T-cell (primary cell): Measurements from ENCODE around the gene ADGRL3. TPM values are rescaled to one million over a fixed set of nuclear protein-coding genes. Genes with fewer than 3 reads are reported as not detected.

Experiments
- ATAC-seq, 4 experiments: fragments of 200-7000 bp in 3 of 4; fragments of 150-1000 bp in 1 of 4; cut with Tn5 transposase; replicated peaks in 1 of 4; 1 replicate in 3 of 4; 2 replicates in 1 of 4; pipeline ENCODE4 v1.10.0; 2021; ENCODE audit warnings: moderate library complexity in 3 of 4, mild to moderate bottlenecking in 2 of 4, moderate number of reproducible peaks in 1 of 4
- CTCF ChIA-PET, 2 donors: fragments of 300-600 bp; sonication (Branson Sonifier 250); formaldehyde crosslinking; loops; one replicate each; lab custom pipeline; 2022; ENCODE audit warnings: antibody characterized with exemption in 2 of 2; lab: Charles Lee
- POLR2A ChIA-PET, 2 donors: fragments of 300-600 bp; sonication (Branson Sonifier 250); formaldehyde crosslinking; loops; one replicate each; lab custom pipeline; 2022; ENCODE audit warnings: antibody characterized with exemption in 2 of 2; lab: Charles Lee
- DNase-seq, 35 experiments: peaks; one replicate each; pipeline versions ENCODE4 v3.0.0 to v3.0.0-alpha.2; 2013 to 2023
- H3K27ac ChIP-seq: one replicate; pipeline ENCODE4 v1.5.1; 2013; ENCODE audit warnings: low read length
- H3K27me3 ChIP-seq, 2 experiments: replicated peaks in 1 of 2; 1 replicate in 1 of 2; 2 replicates in 1 of 2; pipeline versions ENCODE4 v1.6.1 to v1.7.0; 2013; ENCODE audit warnings: low read length in 1 of 2, mixed read lengths in 1 of 2; ENCODE audit not compliant: control insufficient read depth in 2 of 2, insufficient read depth in 2 of 2; ENCODE audit errors: extremely low read depth in 1 of 2
- H3K36me3 ChIP-seq, 2 donors: 1 replicate in 1 of 2; 2 replicates in 1 of 2; pipeline versions ENCODE4 v1.6.1 to v1.7.0; 2013; ENCODE audit warnings: low read length in 1 of 2; ENCODE audit not compliant: control insufficient read depth in 2 of 2, insufficient read depth in 1 of 2; ENCODE audit errors: extremely low read depth in 1 of 2
- H3K4me1 ChIP-seq, 2 experiments: 1 replicate in 1 of 2; 2 replicates in 1 of 2; pipeline versions ENCODE4 v1.6.1 to v1.7.0; 2013; ENCODE audit warnings: low read length in 2 of 2, mixed read lengths in 1 of 2; ENCODE audit not compliant: insufficient read depth in 2 of 2, control insufficient read depth in 1 of 2; ENCODE audit errors: extremely low read depth in 1 of 2
- H3K4me3 ChIP-seq, 2 donors: 1 replicate in 1 of 2; 2 replicates in 1 of 2; pipeline versions ENCODE4 v1.5.1 to v1.7.0; 2013; ENCODE audit warnings: mild to moderate bottlenecking in 2 of 2, low read length in 1 of 2, moderate library complexity in 1 of 2; ENCODE audit not compliant: control insufficient read depth in 1 of 2; ENCODE audit errors: extremely low read depth in 1 of 2
- H3K9me3 ChIP-seq: 2 replicates; pipeline ENCODE4 v1.7.0; 2013
- H3K27ac Mint-ChIP-seq, 2 donors: one replicate each; pipeline ENCODE4 v1.8.0; 2020 to 2021; ENCODE audit warnings: mild to moderate bottlenecking in 2 of 2, mixed read lengths in 2 of 2
- H3K27me3 Mint-ChIP-seq, 2 donors: one replicate each; pipeline ENCODE4 v1.8.0; 2021 to 2022; ENCODE audit warnings: mixed read lengths in 2 of 2
- H3K36me3 Mint-ChIP-seq: one replicate; pipeline ENCODE4 v1.8.0; 2021; ENCODE audit warnings: mixed read lengths
- H3K4me1 Mint-ChIP-seq, 3 donors: one replicate each; pipeline ENCODE4 v1.8.0; 2020 to 2022; ENCODE audit warnings: mixed read lengths in 3 of 3, mild to moderate bottlenecking in 1 of 3
- H3K4me3 Mint-ChIP-seq, 3 donors: one replicate each; pipeline ENCODE4 v1.8.0; 2020 to 2022; ENCODE audit warnings: mild to moderate bottlenecking in 3 of 3, mixed read lengths in 3 of 3, moderate library complexity in 3 of 3
- H3K9me3 Mint-ChIP-seq, 3 donors: one replicate each; pipeline ENCODE4 v1.8.0; 2020 to 2022; ENCODE audit warnings: mixed read lengths in 3 of 3
- WGBS: methylation state at CpG from one replicate; pipeline ENCODE4 v1.1.5; 2013; ENCODE audit warnings: missing lambda C conversion rate; ENCODE audit not compliant: insufficient coverage; 5-methylcytosine and 5-hydroxymethylcytosine counted together
- total RNA-seq, 35 experiments: library from RNA in 6 of 35; stranded (reverse) in 6 of 35; fragments of 120-200 nt in 1 of 35; gene quantifications; one replicate each; pipeline versions ENCODE4 v1.2.1 to v1.2.4 and lab custom pipeline; 2013 to 2026

Gene ADGRL3
- total RNA-seq, 5 donors from 2014 or later (not counting 1 experiment from before 2014, with no cell fraction given): 0.09 TPM; not detected in 4

- no peaks in the 10 kb centered on the region for H3K27me3 Mint-ChIP-seq
- POLR2A ChIA-PET: interaction anchor here in 1 of 2 donors (0.6 kb wide), 1 partner anchor 50 kb away, joined by 3 read pairs; no protein-coding TSS in a partner anchor
- no peaks in the 10 kb centered on the region for H3K36me3 Mint-ChIP-seq
- H3K4me1 Mint-ChIP-seq: no peaks in the 10 kb centered on the region
- H3K9me3 ChIP-seq: no peaks in the 10 kb centered on the region
- CTCF ChIA-PET: no interaction called here
- H3K9me3 Mint-ChIP-seq: peaks cover 5 to 22% (median 7%) of the 10 kb centered on the region in 3 donors
- ATAC-seq: no peak
- no peaks in the 10 kb centered on the region for H3K36me3 ChIP-seq
- no peak for DNase-seq
- H3K4me3 ChIP-seq: no peak overlapping the region
- H3K27me3 ChIP-seq: no peaks in the 10 kb centered on the region
- no peak overlapping the region for H3K4me3 Mint-ChIP-seq
- no peaks in the 10 kb centered on the region for H3K4me1 ChIP-seq
- no peak overlapping the region for H3K27ac ChIP-seq
- no peak overlapping the region for H3K27ac Mint-ChIP-seq
Observed at GRCh38 chr4:61934198-61934597, 734.1 kb downstream of the ADGRL3 start.

DNA sequence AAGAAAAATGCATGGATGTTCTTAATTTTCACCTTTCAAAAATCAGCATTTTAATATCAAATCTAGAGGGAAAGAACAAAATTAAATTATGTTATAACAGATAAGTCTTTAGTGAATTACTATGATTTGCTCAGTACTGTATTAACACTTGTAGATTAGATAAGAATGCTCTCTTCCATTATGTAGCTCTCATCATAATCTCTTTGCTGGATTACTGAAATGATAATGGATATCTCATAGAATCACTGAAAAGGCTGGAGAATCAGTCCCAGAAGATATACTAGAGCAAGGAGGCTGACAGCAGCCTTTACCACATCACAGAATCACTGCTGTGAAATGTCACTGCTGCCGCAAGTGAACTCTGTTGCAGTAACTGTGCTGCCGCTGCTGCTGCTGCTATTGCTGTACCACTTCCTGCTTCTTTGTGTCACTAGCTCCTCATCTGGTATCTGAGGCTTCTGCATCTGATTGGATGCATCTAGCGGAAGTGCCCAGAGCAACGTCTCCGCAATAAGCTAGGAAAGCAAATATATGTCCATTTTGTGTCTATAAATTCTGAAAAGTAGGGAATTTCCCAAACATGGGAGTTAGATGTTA is 738.2 kb downstream of the ADGRL3 start:
- H3K27me3 Mint-ChIP-seq: no peaks in the 10 kb centered on the region
- POLR2A ChIA-PET: no interaction called here
- no peaks in the 10 kb centered on the region for H3K27me3 ChIP-seq
- H3K4me1 Mint-ChIP-seq: no peaks in the 10 kb centered on the region
- H3K27ac Mint-ChIP-seq: no peak overlapping the region
- peaks cover 3 to 18% (median 5%) of the 10 kb centered on the region in 3 donors for H3K9me3 Mint-ChIP-seq
- no peaks in the 10 kb centered on the region for H3K9me3 ChIP-seq
- H3K4me3 ChIP-seq: no peak overlapping the region
- ATAC-seq (peak in 2 of 4 experiments; percentile 57 to 58), DNase-seq (peak in 8 of 35 experiments; percentile 0 to 11 (median 2))
- 60% methylated on average over 2 of the region's 5 CpGs for WGBS
- no peak overlapping the region for H3K27ac ChIP-seq
- no peaks in the 10 kb centered on the region for H3K36me3 Mint-ChIP-seq
- no peaks in the 10 kb centered on the region for H3K36me3 ChIP-seq
- CTCF ChIA-PET: no interaction called here
- no peaks in the 10 kb centered on the region for H3K4me1 ChIP-seq
- no peak overlapping the region for H3K4me3 Mint-ChIP-seq

DNA sequence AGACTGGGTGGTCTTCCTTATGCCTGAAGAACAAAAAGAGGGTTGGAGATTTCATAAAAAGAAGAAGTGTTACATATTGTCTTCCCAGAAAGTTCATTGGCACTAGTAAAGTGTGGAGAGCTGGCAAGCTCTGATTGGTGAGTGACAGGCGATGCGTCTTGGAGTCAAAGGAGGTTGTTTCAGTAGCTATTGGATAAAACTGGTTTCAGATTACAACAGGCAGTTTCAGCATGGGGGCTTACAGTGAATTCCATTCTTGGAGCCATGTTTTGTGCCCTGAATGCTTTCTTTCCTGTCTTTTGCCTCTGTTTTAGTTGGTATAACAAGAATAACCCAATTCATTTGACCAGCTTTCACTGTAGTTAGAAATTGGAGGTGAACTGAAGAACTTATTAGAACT is 750.5 kb downstream of the ADGRL3 start:
- Mint-ChIP-seq H3K4me1 (no peaks in the 10 kb centered on the region), H3K27ac (no peak overlapping the region), H3K36me3 (no peaks in the 10 kb centered on the region), H3K9me3 (peaks cover 18 to 31% (median 21%) of the 10 kb centered on the region in 3 donors), H3K27me3 (no peaks in the 10 kb centered on the region), H3K4me3 (no peak overlapping the region)
- Histone ChIP-seq H3K27ac (no peak overlapping the region), H3K36me3 (no peaks in the 10 kb centered on the region), H3K4me1 (no peaks in the 10 kb centered on the region), H3K9me3 (no peaks in the 10 kb centered on the region), H3K27me3 (no peaks in the 10 kb centered on the region), H3K4me3 (no peak overlapping the region)
- ChIA-PET POLR2A (no interaction called here), CTCF (no interaction called here)
- DNase-seq (no peak), ATAC-seq (no peak)
- WGBS: 83% methylated on average over 2 of the region's 2 CpGs

DNA sequence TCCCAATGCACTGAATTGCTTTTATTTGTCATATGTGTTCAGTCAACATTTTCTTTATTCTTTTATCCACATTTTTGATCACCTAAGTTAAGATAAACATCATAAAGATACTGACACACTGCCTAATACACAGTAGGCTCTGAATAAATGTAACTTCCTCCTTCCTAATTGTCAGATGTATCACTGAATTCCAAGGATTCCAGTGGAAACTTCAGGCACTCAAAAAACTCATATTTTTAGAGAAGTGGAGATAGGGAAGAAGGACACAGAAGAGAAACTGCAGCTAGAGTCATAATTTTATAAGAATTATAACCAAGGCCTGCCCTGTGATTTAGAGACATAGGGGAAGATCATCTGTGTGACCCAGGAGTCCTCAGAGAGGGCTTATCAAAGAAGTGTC is 753.3 kb downstream of the ADGRL3 start:
- no peaks in the 10 kb centered on the region for H3K4me1 Mint-ChIP-seq
- Histone ChIP-seq H3K27ac (no peak overlapping the region), H3K4me1 (no peaks in the 10 kb centered on the region), H3K36me3 (no peaks in the 10 kb centered on the region), H3K4me3 (no peak overlapping the region), H3K27me3 (no peaks in the 10 kb centered on the region), H3K9me3 (no peaks in the 10 kb centered on the region)
- H3K4me3 Mint-ChIP-seq: no peak overlapping the region
- no peaks in the 10 kb centered on the region for H3K27me3 Mint-ChIP-seq
- POLR2A ChIA-PET: no interaction called here
- H3K36me3 Mint-ChIP-seq: no peaks in the 10 kb centered on the region
- no peak overlapping the region for H3K27ac Mint-ChIP-seq
- peaks cover 25 to 34% (median 30%) of the 10 kb centered on the region in 3 donors for H3K9me3 Mint-ChIP-seq
- CTCF ChIA-PET: no interaction called here
- ATAC-seq (no peak), DNase-seq (no peak)

DNA sequence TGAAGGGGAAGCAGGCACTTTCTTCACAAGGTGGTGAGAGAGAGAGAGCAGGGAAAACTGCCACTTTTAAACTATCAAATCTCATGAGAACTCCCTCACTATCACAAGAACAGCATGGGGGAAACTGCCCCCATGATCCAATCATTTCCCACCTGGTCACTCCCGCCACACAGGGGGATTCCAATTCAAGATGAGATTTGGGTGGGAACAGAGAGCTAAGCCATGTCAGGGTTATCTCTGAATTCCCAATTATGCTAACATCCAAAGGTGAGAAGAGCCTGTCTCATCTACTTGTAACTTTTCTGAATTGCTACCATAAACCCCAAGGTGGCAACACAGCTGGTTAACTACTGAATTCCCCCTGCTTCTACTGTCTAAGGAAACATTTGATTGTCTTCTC is 758.5 kb downstream of the ADGRL3 start:
- Histone ChIP-seq H3K4me3 (no peak overlapping the region), H3K9me3 (no peaks in the 10 kb centered on the region), H3K27ac (no peak overlapping the region), H3K36me3 (no peaks in the 10 kb centered on the region), H3K4me1 (no peaks in the 10 kb centered on the region), H3K27me3 (no peaks in the 10 kb centered on the region)
- Mint-ChIP-seq H3K4me1 (no peaks in the 10 kb centered on the region), H3K4me3 (no peak overlapping the region), H3K36me3 (no peaks in the 10 kb centered on the region), H3K9me3 (peaks cover 25 to 30% (median 28%) of the 10 kb centered on the region in 3 donors), H3K27ac (no peak overlapping the region), H3K27me3 (no peaks in the 10 kb centered on the region)
- no peak for ATAC-seq
- no peak for DNase-seq
- ChIA-PET CTCF (no interaction called here), POLR2A (no interaction called here)
- no CpG with 5 or more reads among the region's 1 CpG for WGBS

DNA sequence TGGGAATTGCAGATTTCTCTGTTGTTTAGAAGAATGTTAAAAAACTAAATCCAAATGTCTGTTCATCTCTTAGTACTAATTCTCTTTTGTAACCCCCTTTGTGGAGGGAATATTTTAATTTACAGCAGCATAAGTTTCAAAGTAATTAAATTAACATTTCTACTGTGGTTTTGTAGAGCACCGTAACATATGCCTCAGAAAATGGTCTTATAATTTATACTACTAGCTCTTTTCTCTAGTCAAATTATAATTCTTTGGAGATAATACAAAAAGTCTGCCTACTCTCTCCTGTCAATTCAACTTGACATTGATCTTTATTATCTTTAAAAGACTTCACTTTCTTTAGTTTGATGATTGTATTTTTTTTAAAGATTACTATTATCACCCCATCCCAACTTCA is 759.0 kb downstream of the ADGRL3 start:
- Histone ChIP-seq H3K9me3 (no peaks in the 10 kb centered on the region), H3K4me3 (no peak overlapping the region), H3K27me3 (no peaks in the 10 kb centered on the region), H3K36me3 (no peaks in the 10 kb centered on the region), H3K4me1 (no peaks in the 10 kb centered on the region), H3K27ac (no peak overlapping the region)
- DNase-seq (no peak), ATAC-seq (no peak)
- no peaks in the 10 kb centered on the region for H3K27me3 Mint-ChIP-seq
- ChIA-PET CTCF (no interaction called here), POLR2A (no interaction called here)
- H3K4me1 Mint-ChIP-seq: no peaks in the 10 kb centered on the region
- no peak overlapping the region for H3K4me3 Mint-ChIP-seq
- no peaks in the 10 kb centered on the region for H3K36me3 Mint-ChIP-seq
- no peak overlapping the region for H3K27ac Mint-ChIP-seq
- WGBS: no CpG with 5 or more reads among the region's 1 CpG
- peaks cover 21 to 25% (median 25%) of the 10 kb centered on the region in 3 donors for H3K9me3 Mint-ChIP-seq
